HepG2 (cell line): ENCODE data around the gene PPIG. TPM values are rescaled to one million over a fixed set of nuclear protein-coding genes. Genes with fewer than 3 reads are reported as not detected.
A peak's percentile ranks its signal among the peaks of the same experiment; 100 is the strongest.

Experiments used
- CENPX ChIP-seq: sonication (generic); formaldehyde crosslinking; IDR thresholded peaks from 2 replicates; pipeline ENCODE4 v1.9.0; 2021; ENCODE audit warnings: mild to moderate bottlenecking, missing genetic modification reagents, moderate library complexity
- HNF1A ChIP-seq, 2 experiments: sonication (generic) in 1 of 2; formaldehyde crosslinking in 1 of 2; IDR thresholded peaks; 2 replicates each; pipeline versions ENCODE4 v1.4.0 to v1.6.1; 2016 to 2020; ENCODE audit warnings: borderline replicate concordance in 1 of 2, low read depth in 1 of 2, mild to moderate bottlenecking in 1 of 2, missing genetic modification reagents in 1 of 2
- HNRNPLL ChIP-seq: fragments of 200-400 bp; formaldehyde crosslinking; IDR thresholded peaks from 2 replicates; pipeline ENCODE4 v1.6.1; 2017; ENCODE audit warnings: mild to moderate bottlenecking, low read depth, low read length; ENCODE audit not compliant: poor library complexity, severe bottlenecking
- MATR3 ChIP-seq: sonication (generic); formaldehyde crosslinking; IDR thresholded peaks from 2 replicates; pipeline ENCODE4 v1.4.0; 2020; ENCODE audit warnings: missing genetic modification reagents
- MXD3 ChIP-seq: IDR thresholded peaks from 2 replicates; pipeline ENCODE4 v1.6.1; 2016; ENCODE audit warnings: mild to moderate bottlenecking, missing biosample characterization, missing genetic modification reagents
- SALL1 ChIP-seq: sonication (generic); formaldehyde crosslinking; IDR thresholded peaks from 2 replicates; pipeline ENCODE4 v1.8.0; 2022; ENCODE audit warnings: mild to moderate bottlenecking, missing genetic modification reagents
- ZBTB4 ChIP-seq: sonication (generic); formaldehyde crosslinking; IDR thresholded peaks from 2 replicates; pipeline ENCODE4 v1.4.0; 2020; ENCODE audit warnings: missing genetic modification reagents, mild to moderate bottlenecking, borderline replicate concordance
- ZBTB7A ChIP-seq: sonication (generic); formaldehyde crosslinking; IDR thresholded peaks from 2 replicates; pipeline ENCODE4 v1.8.0; 2022; ENCODE audit warnings: mild to moderate bottlenecking, missing genetic modification reagents
- ZKSCAN8 ChIP-seq: IDR thresholded peaks from 2 replicates; pipeline ENCODE4 v1.6.1; 2016; ENCODE audit warnings: borderline replicate concordance, missing genetic modification reagents, missing compliant biosample characterization
- ZMYM2 ChIP-seq: sonication (generic); formaldehyde crosslinking; IDR thresholded peaks from 2 replicates; pipeline ENCODE4 v1.8.0; 2022; ENCODE audit warnings: mild to moderate bottlenecking, missing genetic modification reagents
- ZNF251 ChIP-seq: sonication (generic); formaldehyde crosslinking; IDR thresholded peaks from 2 replicates; pipeline ENCODE4 v1.9.0; 2021; ENCODE audit warnings: mild to moderate bottlenecking, missing genetic modification reagents
- ZNF337 ChIP-seq: sonication (generic); formaldehyde crosslinking; IDR thresholded peaks from 2 replicates; pipeline ENCODE4 v1.5.1; 2020; ENCODE audit warnings: missing genetic modification reagents, low read depth, mild to moderate bottlenecking, borderline replicate concordance
- polyA plus RNA-seq, 8 experiments: library from polyadenylated mRNA; depleted of rRNA in 3 of 8; stranded (reverse) in 7 of 8; unstranded in 1 of 8; fragments of >200 nt; fragmentation: Illumina TruSeq in 4 of 8; extraction: Trizol in 4 of 8; gene quantifications; 2 replicates each; pipeline versions ENCODE4 v1.2.1 to v1.2.3, GENCODE V29; 2011 to 2016; ENCODE audit warnings: low read depth in 4 of 8, missing spikeins in 1 of 8, mixed read lengths in 1 of 8; ENCODE audit not compliant: insufficient read depth in 1 of 8
- total RNA-seq, 5 experiments: library from RNA; depleted of rRNA; stranded (reverse); fragments of >200 nt; fragmentation: Illumina TruSeq; extraction: Trizol; gene quantifications; 2 replicates each; pipeline ENCODE4 v1.2.3, GENCODE V29; 2016; ENCODE audit warnings: low read depth in 1 of 5
- TF ChIP-seq, protein P1 (sequence below): sonication (generic); formaldehyde crosslinking; conservative IDR thresholded peaks from 2 replicates; pipeline ENCODE4 v1.8.0; 2022; ENCODE audit warnings: missing genetic modification reagents
- TF ChIP-seq, protein P2 (sequence below): sonication (generic); formaldehyde crosslinking; IDR thresholded peaks from 2 replicates; pipeline ENCODE4 v1.8.0; 2022; ENCODE audit warnings: mild to moderate bottlenecking, missing genetic modification reagents, moderate library complexity
- TF ChIP-seq, protein P3 (sequence below): sonication (generic); formaldehyde crosslinking; IDR thresholded peaks from 2 replicates; pipeline ENCODE4 v1.5.1; 2020; ENCODE audit warnings: missing genetic modification reagents, mild to moderate bottlenecking, borderline replicate concordance

The PPIG gene
- total and polyA plus RNA-seq, 2 of the 13 experiments (the other 11 are each of a cell fraction or from before 2014, with no cell fraction given), result 31.3 to 81.0 TPM

DNA sequence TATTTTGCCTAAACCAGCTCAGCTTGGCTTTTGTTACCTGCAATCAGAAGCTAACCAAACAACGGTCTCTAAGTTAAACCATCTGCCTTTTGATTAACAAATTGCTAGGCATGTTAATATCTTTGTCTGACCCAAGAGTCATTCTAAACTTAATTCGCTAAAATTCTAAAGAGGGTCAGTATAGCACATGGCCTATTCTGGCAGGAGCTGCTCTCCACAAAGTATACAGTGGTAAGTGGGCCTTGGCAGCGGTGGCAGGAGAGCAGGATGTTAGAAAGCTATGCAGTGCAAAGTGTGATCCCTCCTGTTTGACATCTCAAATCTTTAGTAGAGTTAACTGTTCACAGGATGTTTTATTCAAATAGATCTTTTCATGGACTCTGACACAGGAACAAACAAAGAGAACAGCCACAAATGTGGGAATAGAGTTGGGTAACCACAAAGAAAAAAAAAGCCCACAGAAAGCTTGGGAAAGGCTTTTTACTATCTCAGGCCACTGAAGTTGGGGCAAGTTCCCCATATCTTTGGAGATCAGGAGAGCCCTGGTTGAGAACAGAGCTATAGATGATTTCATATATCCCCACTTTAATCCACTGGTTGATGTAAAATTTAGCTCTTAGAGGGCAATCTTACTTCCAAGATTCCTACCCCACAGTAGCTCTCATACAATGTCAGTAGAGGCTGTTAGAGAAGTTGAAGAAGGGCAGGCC lies 99.4 kb downstream of the PPIG start (continued):
- TF ChIP-seq ZBTB7A (CRISPR knock-in tag) (no peak), HNF1A (IDR thresholded peaks at IDR 0.05; ENCODE audit: low read depth) (peak; percentile 52), HNF1A (CRISPR knock-in tag; IDR thresholded peaks at IDR 0.05; ENCODE audit: borderline replicate concordance) (peak; percentile 36; the same call in 1 of the 2 replicates), ZMYM2 (CRISPR knock-in tag) (0 out of 2 replicates have a peak, but pooled peaks have one; percentile 57), MATR3 (CRISPR knock-in tag) (no peak), CENPX (CRISPR knock-in tag) (no peak), ZNF337 (CRISPR knock-in tag) (no peak), ZKSCAN8 (peak; percentile 99), SALL1 (CRISPR knock-in tag) (peak; percentile 80), MXD3 (no peak), HNRNPLL (no peak), ZBTB4 (CRISPR knock-in tag) (no peak), ZNF251 (no peak)
- TF ChIP-seq, protein P1, sequence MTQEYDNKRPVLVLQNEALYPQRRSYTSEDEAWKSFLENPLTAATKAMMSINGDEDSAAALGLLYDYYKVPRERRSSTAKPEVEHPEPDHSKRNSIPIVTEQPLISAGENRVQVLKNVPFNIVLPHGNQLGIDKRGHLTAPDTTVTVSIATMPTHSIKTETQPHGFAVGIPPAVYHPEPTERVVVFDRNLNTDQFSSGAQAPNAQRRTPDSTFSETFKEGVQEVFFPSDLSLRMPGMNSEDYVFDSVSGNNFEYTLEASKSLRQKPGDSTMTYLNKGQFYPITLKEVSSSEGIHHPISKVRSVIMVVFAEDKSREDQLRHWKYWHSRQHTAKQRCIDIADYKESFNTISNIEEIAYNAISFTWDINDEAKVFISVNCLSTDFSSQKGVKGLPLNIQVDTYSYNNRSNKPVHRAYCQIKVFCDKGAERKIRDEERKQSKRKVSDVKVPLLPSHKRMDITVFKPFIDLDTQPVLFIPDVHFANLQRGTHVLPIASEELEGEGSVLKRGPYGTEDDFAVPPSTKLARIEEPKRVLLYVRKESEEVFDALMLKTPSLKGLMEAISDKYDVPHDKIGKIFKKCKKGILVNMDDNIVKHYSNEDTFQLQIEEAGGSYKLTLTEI (CRISPR knock-in tag), result no peak
- TF ChIP-seq, protein P2, sequence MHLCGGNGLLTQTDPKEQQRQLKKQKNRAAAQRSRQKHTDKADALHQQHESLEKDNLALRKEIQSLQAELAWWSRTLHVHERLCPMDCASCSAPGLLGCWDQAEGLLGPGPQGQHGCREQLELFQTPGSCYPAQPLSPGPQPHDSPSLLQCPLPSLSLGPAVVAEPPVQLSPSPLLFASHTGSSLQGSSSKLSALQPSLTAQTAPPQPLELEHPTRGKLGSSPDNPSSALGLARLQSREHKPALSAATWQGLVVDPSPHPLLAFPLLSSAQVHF (CRISPR knock-in tag), result no peak
- TF ChIP-seq, protein P3, sequence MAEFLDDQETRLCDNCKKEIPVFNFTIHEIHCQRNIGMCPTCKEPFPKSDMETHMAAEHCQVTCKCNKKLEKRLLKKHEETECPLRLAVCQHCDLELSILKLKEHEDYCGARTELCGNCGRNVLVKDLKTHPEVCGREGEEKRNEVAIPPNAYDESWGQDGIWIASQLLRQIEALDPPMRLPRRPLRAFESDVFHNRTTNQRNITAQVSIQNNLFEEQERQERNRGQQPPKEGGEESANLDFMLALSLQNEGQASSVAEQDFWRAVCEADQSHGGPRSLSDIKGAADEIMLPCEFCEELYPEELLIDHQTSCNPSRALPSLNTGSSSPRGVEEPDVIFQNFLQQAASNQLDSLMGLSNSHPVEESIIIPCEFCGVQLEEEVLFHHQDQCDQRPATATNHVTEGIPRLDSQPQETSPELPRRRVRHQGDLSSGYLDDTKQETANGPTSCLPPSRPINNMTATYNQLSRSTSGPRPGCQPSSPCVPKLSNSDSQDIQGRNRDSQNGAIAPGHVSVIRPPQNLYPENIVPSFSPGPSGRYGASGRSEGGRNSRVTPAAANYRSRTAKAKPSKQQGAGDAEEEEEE (CRISPR knock-in tag), result no peak
